Right forelimb (tissue), 1 donor: ENCODE data around the gene CCDC106.

Experiments used
- DNase-seq: peaks from one replicate; pipeline ENCODE4 v3.0.0-alpha.2; 2018

The CCDC106 gene

GRCh38 chr19:55670280-55671053, 22.5 kb downstream of the CCDC106 start:
- peak; percentile 75 for DNase-seq

GRCh38 chr19:55671054-55671378, 23.0 kb downstream of the CCDC106 start:
- DNase-seq, result no peak

- DNase-seq, result no peak
Observed at GRCh38 chr19:55672418-55672817, 24.4 kb downstream of the CCDC106 start.

DNA sequence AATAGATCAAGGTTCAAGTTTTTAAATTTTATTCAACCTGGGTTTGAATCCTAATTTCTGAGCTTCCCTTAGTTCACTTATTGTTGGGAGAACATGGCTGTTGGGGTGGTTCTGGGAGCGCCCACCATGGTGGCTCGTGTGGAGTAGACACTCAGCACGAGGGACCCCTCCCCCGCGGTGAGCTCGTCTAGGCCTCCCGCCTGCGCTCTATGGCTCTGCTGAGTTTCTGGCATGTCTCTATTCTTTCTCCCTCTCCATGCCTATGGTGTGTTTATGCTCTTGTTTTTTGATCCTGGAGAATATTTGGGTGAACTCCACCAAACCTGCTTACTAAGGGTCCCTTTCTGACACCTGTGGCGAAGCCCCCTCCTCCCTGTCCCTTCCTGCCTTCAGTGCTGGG, 25.5 kb downstream of the CCDC106 start:
- no peak for DNase-seq

DNA sequence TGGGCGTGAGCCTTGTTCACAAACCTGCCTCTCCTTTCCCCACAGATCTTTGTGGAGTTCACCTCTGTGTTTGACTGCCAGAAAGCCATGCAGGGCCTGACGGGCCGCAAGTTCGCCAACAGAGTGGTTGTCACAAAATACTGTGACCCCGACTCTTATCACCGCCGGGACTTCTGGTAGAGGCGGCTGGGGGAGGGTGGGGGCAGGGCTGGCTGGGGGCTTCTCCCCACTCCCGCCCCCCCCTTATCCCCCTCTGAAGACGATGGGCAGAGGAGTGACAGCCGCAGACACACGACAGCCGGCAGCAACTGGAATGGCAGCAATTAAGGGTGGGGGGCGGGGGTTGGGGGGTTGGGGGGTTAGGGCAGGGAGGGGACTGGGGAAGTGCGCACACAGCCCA, 25.9 kb downstream of the CCDC106 start:
- no peak for DNase-seq

DNA sequence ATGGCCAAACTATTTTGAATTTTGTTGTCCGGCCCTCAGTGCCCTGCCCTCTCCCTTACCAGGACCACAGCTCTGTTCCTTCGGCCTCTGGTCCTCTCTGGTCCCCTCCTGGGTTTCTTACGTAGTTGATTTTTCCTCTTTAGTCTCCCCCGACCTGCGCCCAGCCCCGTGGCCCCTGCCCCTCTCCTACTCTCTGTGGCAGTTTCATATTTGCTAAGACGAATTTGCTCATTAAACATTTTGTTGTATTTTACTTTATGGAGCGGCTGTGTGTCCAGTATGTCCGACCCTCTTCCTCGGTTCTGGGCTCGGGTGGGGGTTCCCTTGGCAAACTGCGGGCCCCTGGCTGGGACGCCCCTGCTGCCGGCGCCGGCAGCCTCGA, 26.4 kb downstream of the CCDC106 start:
- no peak for DNase-seq

GRCh38 chr19:55674841-55675660, 27.0 kb downstream of the CCDC106 start, which contains the start of gene EPN1:
TSS of gene EPN1 (plus strand) at chr19:55675226. CDS start at chr19:55678628, 3,402 bp downstream.
- peak; percentile 98 for DNase-seq

DNA sequence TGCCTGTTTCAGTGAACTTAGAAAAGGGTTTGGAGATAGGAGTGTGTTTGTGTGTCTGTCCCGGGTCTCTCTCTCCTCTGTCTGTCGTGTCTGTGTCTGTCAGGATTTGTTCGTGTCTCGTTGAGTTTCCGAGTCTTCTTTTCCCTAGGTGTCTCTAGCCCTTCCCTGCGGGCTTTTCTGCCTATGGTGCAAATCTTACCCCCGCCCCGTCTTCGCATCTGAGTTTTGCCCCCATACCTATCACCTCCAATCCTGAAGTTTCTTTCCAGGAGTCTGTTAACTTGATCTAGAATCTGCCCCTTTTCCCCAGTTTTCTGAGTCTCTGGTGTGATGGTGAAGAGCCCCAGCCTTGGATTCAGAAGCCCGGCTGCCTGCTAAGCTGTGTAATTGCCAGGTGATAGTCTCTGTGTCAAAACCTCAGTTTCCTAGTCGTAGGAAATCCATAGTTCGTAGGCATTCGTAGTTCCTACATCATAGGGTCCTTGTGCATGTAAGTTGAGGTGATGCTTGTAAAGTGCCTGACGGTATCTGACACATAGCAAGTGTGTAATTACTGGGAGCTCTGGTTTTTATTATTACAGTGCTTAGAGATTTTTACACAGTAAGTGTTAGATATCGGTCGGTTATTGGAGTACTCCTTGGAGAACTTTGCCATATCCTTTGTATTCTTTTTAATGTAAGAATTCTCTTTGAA, 27.8 kb downstream of the CCDC106 start:
- DNase-seq, result no peak

- no peak for DNase-seq
Observed at GRCh38 chr19:55676383-55676782, 28.4 kb downstream of the CCDC106 start.

DNA sequence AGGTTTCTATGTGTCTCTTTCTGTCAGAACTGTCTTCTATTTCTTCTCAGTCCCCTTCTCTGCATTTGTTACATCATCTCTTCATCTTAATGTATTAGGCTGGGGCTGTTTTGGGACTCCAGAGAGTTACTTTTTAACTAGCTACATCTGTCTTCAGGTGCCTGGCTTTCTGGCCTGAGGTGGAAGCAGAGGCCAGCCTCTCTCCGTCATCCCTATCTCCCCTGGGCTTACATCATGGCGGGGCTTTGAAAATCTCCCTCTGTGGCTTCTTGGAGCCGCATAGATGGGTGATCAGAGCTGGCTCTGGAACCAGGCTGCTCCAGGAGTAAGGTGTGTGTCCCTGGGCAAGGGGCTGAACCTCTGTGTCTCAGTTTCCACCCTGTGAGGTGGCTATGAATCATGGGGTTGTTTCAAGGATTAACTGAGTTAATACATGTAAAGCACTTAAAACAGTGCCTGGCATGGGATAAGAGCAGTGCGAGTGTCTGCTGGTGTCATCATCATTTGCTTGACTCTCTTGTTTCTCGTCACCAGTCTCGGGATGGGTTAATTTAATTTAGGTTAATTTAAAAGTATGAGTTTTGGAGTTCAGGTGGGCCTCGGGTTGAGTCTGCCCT, 29.0 kb downstream of the CCDC106 start:
- DNase-seq, result no peak

DNA sequence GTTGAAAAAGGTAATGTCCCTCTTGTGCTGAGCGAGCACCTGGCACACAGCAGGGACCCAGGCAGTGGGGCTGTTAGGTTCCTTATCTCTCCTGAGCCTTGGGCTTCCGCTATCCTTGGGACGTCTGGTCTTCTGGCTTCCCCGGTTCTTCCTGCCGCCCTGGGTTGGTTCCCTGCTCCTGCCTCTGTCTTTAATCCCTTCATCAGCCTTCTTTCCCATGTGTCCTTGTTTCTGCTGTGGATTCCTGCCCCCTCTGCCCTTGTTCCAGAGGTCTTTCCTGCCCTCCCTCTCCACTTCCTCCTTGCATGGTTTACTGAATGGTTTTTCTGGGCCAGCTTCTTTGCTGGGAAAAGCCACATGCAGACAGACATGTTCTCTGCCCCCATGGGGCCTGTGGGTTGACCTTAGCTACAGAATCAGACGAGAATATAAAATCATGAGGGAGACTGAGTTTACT, 29.6 kb downstream of the CCDC106 start:
- no peak for DNase-seq

- DNase-seq, result no peak
Observed at GRCh38 chr19:55678121-55678671, 30.2 kb downstream of the CCDC106 start.

DNA sequence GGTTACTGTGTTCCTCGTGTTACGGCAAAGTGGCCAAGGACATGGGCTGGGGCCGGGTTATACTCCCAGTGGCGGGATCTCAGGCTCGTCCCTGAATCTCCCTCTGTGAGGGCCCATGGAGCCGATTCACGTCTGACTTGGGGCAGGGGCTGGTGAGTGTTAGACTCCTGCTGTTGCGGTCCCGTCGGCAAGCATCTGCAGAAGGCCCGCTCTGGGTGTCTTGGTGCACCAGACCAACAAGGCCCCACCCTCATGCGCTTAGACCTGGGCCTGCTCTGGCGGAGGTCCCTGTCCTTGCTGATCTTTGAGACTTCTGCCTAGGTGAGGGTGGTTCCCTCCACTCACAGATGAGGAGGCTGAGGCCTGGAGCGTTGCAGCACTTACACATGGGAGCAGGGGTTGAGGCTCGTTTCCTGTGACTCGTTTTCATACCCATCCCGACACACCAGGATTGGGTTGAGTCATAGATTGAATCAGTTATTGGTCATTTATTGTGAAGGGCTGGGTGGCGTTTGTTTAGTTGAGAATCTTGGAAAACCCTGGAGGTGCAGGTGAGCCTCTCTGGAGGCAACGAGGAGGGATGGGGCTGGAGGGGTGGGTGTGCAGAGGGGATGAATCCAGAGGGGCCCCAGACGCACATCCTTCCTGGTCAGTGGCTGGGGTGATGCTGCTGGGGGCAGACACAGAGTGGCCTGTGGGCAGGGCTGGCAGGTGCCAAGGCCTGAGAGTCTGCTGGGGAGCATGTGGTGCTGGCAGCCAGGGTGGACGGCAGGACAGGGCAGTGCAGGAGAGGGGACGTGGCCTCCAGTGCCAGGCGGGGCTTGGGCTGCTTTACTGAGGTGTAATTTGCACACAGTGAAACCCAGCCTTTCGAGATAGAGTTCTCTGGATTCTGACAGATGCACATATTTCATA, 31.6 kb downstream of the CCDC106 start:
- DNase-seq, result no peak

- DNase-seq, result no peak
Observed at GRCh38 chr19:55680339-55681130, 32.5 kb downstream of the CCDC106 start.

GRCh38 chr19:55681131-55682092, 33.4 kb downstream of the CCDC106 start:
- no peak for DNase-seq

- DNase-seq, result no peak
Observed at GRCh38 chr19:55683449-55684261, 35.6 kb downstream of the CCDC106 start.

DNA sequence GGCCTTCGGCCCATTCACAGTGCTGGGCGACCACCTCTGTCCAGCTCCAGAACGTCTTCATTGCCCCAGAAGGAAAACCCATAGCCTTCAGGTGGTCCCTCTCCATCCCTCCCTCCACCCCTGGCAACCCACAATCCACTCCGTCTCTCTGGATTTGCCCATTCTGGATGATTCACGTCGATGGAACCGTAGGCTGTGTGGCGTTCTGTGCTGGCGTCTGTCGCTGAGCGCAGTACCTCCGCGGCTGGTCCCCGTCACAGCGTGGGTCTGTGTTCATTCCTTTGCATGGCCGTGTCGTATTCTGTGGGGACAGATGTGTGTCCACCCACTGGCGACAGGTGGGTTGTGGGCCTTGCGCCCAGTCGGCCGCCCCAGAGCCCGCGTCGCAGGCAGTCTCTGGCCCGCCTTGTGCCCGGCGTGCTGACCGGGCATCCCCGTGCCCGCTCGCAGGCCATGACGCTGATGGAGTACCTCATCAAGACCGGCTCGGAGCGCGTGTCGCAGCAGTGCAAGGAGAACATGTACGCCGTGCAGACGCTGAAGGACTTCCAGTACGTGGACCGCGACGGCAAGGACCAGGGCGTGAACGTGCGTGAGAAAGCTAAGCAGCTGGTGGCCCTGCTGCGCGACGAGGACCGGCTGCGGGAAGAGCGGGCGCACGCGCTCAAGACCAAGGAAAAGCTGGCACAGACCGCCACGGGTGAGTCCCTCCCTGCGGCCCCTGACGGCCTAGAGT, 37.1 kb downstream of the CCDC106 start:
- DNase-seq, result no peak

GRCh38 chr19:55685776-55686175, 37.8 kb downstream of the CCDC106 start:
- no peak for DNase-seq
